Embryonic facial prominence (tissue), 1 donor: ENCODE measurements around the gene ZAP70.

Source experiments
- DNase-seq: peaks from one replicate; pipeline ENCODE4 v3.0.0-alpha.2; 2016; ENCODE audit errors: extremely low spot score

The ZAP70 gene

GRCh38 chr2:97751752-97752151, 38.4 kb downstream of the ZAP70 start:
- DNase-seq = no peak

- DNase-seq = no peak
Measured at GRCh38 chr2:97752342-97753334, 39.3 kb downstream of the ZAP70 start.

GRCh38 chr2:97754690-97755346, 41.4 kb downstream of the ZAP70 start:
- DNase-seq = no peak

GRCh38 chr2:97755491-97755890, 42.1 kb downstream of the ZAP70 start:
- DNase-seq = no peak

- no peak for DNase-seq
Measured at GRCh38 chr2:97757062-97757461, 43.7 kb downstream of the ZAP70 start.

GRCh38 chr2:97758131-97758705, 44.8 kb downstream of the ZAP70 start:
- DNase-seq = no peak

- DNase-seq = no peak
Measured at GRCh38 chr2:97759727-97760407, 46.5 kb downstream of the ZAP70 start.

GRCh38 chr2:97760480-97761049, 47.2 kb downstream of the ZAP70 start:
- DNase-seq = no peak

- DNase-seq = no peak
Measured at GRCh38 chr2:97761192-97761591, 47.8 kb downstream of the ZAP70 start.

- DNase-seq = no peak
Measured at GRCh38 chr2:97763176-97763845, 49.9 kb downstream of the ZAP70 start.

- DNase-seq = no peak
Measured at GRCh38 chr2:97764559-97765263, 51.3 kb downstream of the ZAP70 start.

- DNase-seq = no peak
Measured at GRCh38 chr2:97765933-97766332, 52.6 kb downstream of the ZAP70 start.

- no peak for DNase-seq
Measured at GRCh38 chr2:97766567-97766966, 53.2 kb downstream of the ZAP70 start.

- DNase-seq = no peak
Measured at GRCh38 chr2:97769308-97769707, 55.9 kb downstream of the ZAP70 start.

- DNase-seq = no peak
Measured at GRCh38 chr2:97769711-97770110, 56.3 kb downstream of the ZAP70 start.

- DNase-seq = no peak
Measured at GRCh38 chr2:97770445-97770844, 57.1 kb downstream of the ZAP70 start.

GRCh38 chr2:97774425-97774824, 61.0 kb downstream of the ZAP70 start:
- no peak for DNase-seq

- no peak for DNase-seq
Measured at GRCh38 chr2:97775074-97775473, 61.7 kb downstream of the ZAP70 start.

- no peak for DNase-seq
Measured at GRCh38 chr2:97779141-97779540, 65.8 kb downstream of the ZAP70 start.

- no peak for DNase-seq
Measured at GRCh38 chr2:97781981-97782380, 68.6 kb downstream of the ZAP70 start.
